Endodermal cell (in vitro differentiated cells): ENCODE data around the gene YPEL4. TPM values are rescaled to one million over a fixed set of nuclear protein-coding genes. Genes with fewer than 3 reads are reported as not detected.

ENCODE experiments used
- DNase-seq: peaks from one replicate; pipeline ENCODE4 v3.0.0-alpha.2; 2017
- H3K27ac ChIP-seq: 2 replicates; pipeline ENCODE4 v1.5.1; 2013; ENCODE audit warnings: mild to moderate bottlenecking, low read depth, low read length, moderate library complexity
- H3K27me3 ChIP-seq: 2 replicates; pipeline ENCODE4 v1.6.1; 2013; ENCODE audit warnings: mild to moderate bottlenecking, low read length, moderate library complexity; ENCODE audit not compliant: insufficient read depth, control insufficient read depth, poor library complexity, severe bottlenecking
- H3K36me3 ChIP-seq: 2 replicates; pipeline ENCODE4 v1.7.0; 2013; ENCODE audit warnings: mild to moderate bottlenecking, low read length, moderate library complexity; ENCODE audit not compliant: control insufficient read depth, insufficient read depth
- H3K4me1 ChIP-seq: one replicate; pipeline ENCODE4 v1.7.0; 2013; ENCODE audit warnings: low read length; ENCODE audit not compliant: control insufficient read depth, insufficient read depth
- H3K4me3 ChIP-seq: 2 replicates; pipeline ENCODE4 v1.5.1; 2013; ENCODE audit warnings: mild to moderate bottlenecking, low read length, moderate library complexity
- H3K9ac ChIP-seq: 2 replicates; pipeline ENCODE4 v1.6.1; 2013; ENCODE audit warnings: mild to moderate bottlenecking, low read length, moderate library complexity; ENCODE audit not compliant: poor library complexity, severe bottlenecking; ENCODE audit errors: extremely low read depth
- H3K9me3 ChIP-seq: 2 replicates; pipeline ENCODE4 v1.6.1; 2013; ENCODE audit warnings: mild to moderate bottlenecking, low read length, moderate library complexity; ENCODE audit not compliant: control insufficient read depth
- H3K27ac Mint-ChIP-seq: 2 replicates; pipeline ENCODE4 v1.8.0; 2020; ENCODE audit warnings: mixed read lengths
- H3K27me3 Mint-ChIP-seq: 2 replicates; pipeline ENCODE4 v1.8.0; 2021; ENCODE audit warnings: mild to moderate bottlenecking, mixed read lengths; ENCODE audit not compliant: insufficient read depth
- H3K36me3 Mint-ChIP-seq: 2 replicates; pipeline ENCODE4 v1.8.0; 2020; ENCODE audit warnings: low read depth, mixed read lengths
- H3K4me1 Mint-ChIP-seq: 2 replicates; pipeline ENCODE4 v1.8.0; 2020; ENCODE audit warnings: mixed read lengths
- H3K4me3 Mint-ChIP-seq: 2 replicates; pipeline ENCODE4 v1.8.0; 2020; ENCODE audit warnings: mild to moderate bottlenecking, moderate library complexity, mixed read lengths
- H3K9me3 Mint-ChIP-seq: 2 replicates; pipeline ENCODE4 v1.8.0; 2020; ENCODE audit warnings: mild to moderate bottlenecking, mixed read lengths
- CTCF ChIP-seq: fragments of 200-600 bp; sonication (generic); conservative IDR thresholded peaks from 2 replicates; pipeline ENCODE4 v1.5.0; 2021; ENCODE audit warnings: antibody characterized with exemption, mild to moderate bottlenecking
- WGBS, 2 experiments: methylation state at CpG; one replicate each; pipeline versions ENCODE4 v1.1.5 to v1.1.7; 2013; ENCODE audit warnings: missing lambda C conversion rate in 2 of 2, mixed read lengths in 1 of 2; ENCODE audit not compliant: insufficient coverage in 1 of 2, insufficient read length in 1 of 2; 5-methylcytosine and 5-hydroxymethylcytosine counted together
- total RNA-seq, 2 donors: library from RNA; stranded (reverse); fragmentation: NEBNext Ultra II Directional in 1 of 2; extraction: Animal tissue kit (Norgen Biotek cat#: 25700) in 1 of 2; gene quantifications; 2 replicates in 1 of 2; 3 replicates in 1 of 2; pipeline ENCODE4 v1.2.1, GENCODE V29; 2021

The YPEL4 gene
- total RNA-seq, 2 donors from 2014 or later, result not detected

- no peaks in the 10 kb centered on the region for H3K27me3 Mint-ChIP-seq
- peak overlapping the region; percentile 28 for H3K4me3 Mint-ChIP-seq
- H3K4me3 ChIP-seq, result peak overlapping the region; percentile 67
- no peak overlapping the region for H3K27ac ChIP-seq
- H3K36me3 Mint-ChIP-seq, result peaks cover 47% of the 10 kb centered on the region
- H3K4me1 Mint-ChIP-seq, result peaks cover 57% of the 10 kb centered on the region
- WGBS, 2 experiments, result 75 to 82% methylated on average over 2 to 3 of the region's 3 CpGs
- no peaks in the 10 kb centered on the region for H3K27me3 ChIP-seq
- peak overlapping the region; percentile 71 for H3K27ac Mint-ChIP-seq
- no peaks in the 10 kb centered on the region for H3K9me3 ChIP-seq
- no peaks in the 10 kb centered on the region for H3K9me3 Mint-ChIP-seq
- DNase-seq, result no peak
- peaks cover 24% of the 10 kb centered on the region for H3K4me1 ChIP-seq
- peak; percentile 22 for TF ChIP-seq CTCF
- no peak overlapping the region for H3K9ac ChIP-seq
- peaks cover 52% of the 10 kb centered on the region for H3K36me3 ChIP-seq
These were observed 25.6 kb upstream of the YPEL4 start for GRCh38 chr11:57675176-57675941.

- peaks cover 47% of the 10 kb centered on the region for H3K36me3 Mint-ChIP-seq
- peak overlapping the region; percentile 67 for H3K4me3 ChIP-seq
- no peak overlapping the region for H3K9ac ChIP-seq
- H3K9me3 ChIP-seq, result no peaks in the 10 kb centered on the region
- H3K4me1 Mint-ChIP-seq, result peaks cover 54% of the 10 kb centered on the region
- peak overlapping the region; percentile 68 for H3K27ac Mint-ChIP-seq
- H3K27me3 ChIP-seq, result no peaks in the 10 kb centered on the region
- H3K27me3 Mint-ChIP-seq, result no peaks in the 10 kb centered on the region
- TF ChIP-seq CTCF, result no peak
- DNase-seq, result no peak
- H3K4me3 Mint-ChIP-seq, result no peak overlapping the region
- no peak overlapping the region for H3K27ac ChIP-seq
- H3K36me3 ChIP-seq, result peaks cover 46% of the 10 kb centered on the region
- peaks cover 19% of the 10 kb centered on the region for H3K4me1 ChIP-seq
- no peaks in the 10 kb centered on the region for H3K9me3 Mint-ChIP-seq
These were observed 24.5 kb upstream of the YPEL4 start for GRCh38 chr11:57674251-57674650.

- no peak for TF ChIP-seq CTCF
- Mint-ChIP-seq H3K4me3 (peak overlapping the region; percentile 94), H3K27me3 (no peaks in the 10 kb centered on the region), H3K9me3 (no peaks in the 10 kb centered on the region), H3K36me3 (peaks cover 22% of the 10 kb centered on the region), H3K27ac (peak overlapping the region; percentile 100), H3K4me1 (peaks cover 27% of the 10 kb centered on the region)
- 0 to 1% methylated on average over 21 to 31 of the region's 31 CpGs for WGBS, 2 experiments
- peak overlapping the region; percentile 92 for H3K4me3 ChIP-seq
- peak overlapping the region; percentile 99 for H3K27ac ChIP-seq
- no peak for DNase-seq
- peaks cover 22% of the 10 kb centered on the region for H3K36me3 ChIP-seq
- peak overlapping the region; percentile 97 for H3K9ac ChIP-seq
- no peaks in the 10 kb centered on the region for H3K9me3 ChIP-seq
- H3K27me3 ChIP-seq, result no peaks in the 10 kb centered on the region
- H3K4me1 ChIP-seq, result no peaks in the 10 kb centered on the region
These were observed 18.7 kb upstream of the YPEL4 start for GRCh38 chr11:57668434-57668782.
